Neural crest cell (in vitro differentiated cells): ENCODE results near the gene STPG4. TPM values are rescaled to one million over a fixed set of nuclear protein-coding genes. Genes with fewer than 3 reads are reported as not detected.
"Not testable (repeated sequence)": the region's sequence is repeated elsewhere in the genome, so short reads cannot be mapped to it uniquely, and the experiment has no call there.

Source experiments
- DNase-seq: peaks from one replicate; pipeline ENCODE4 v3.0.0; 2021; ENCODE audit warnings: low read depth, mixed read lengths, low spot score
- H3K27ac Mint-ChIP-seq: one replicate; pipeline ENCODE4 v1.8.0; 2021; ENCODE audit warnings: mild to moderate bottlenecking, mixed read lengths; ENCODE audit not compliant: unreplicated experiment
- H3K27me3 Mint-ChIP-seq: 2 replicates; pipeline ENCODE4 v1.8.0; 2021; ENCODE audit warnings: low read depth, mild to moderate bottlenecking, mixed read lengths
- H3K36me3 Mint-ChIP-seq: 2 replicates; pipeline ENCODE4 v1.8.0; 2021; ENCODE audit warnings: low read depth, mild to moderate bottlenecking, mixed read lengths
- H3K4me1 Mint-ChIP-seq: 2 replicates; pipeline ENCODE4 v1.8.0; 2021; ENCODE audit warnings: mixed read lengths
- H3K4me3 Mint-ChIP-seq: one replicate; pipeline ENCODE4 v1.8.0; 2021; ENCODE audit warnings: mild to moderate bottlenecking, mixed read lengths
- H3K9me3 Mint-ChIP-seq: 2 replicates; pipeline ENCODE4 v1.8.0; 2021; ENCODE audit warnings: mixed read lengths
- CTCF ChIP-seq: fragments of 200-600 bp; sonication (generic); conservative IDR thresholded peaks from 2 replicates; pipeline ENCODE4 v1.5.0; 2021; ENCODE audit warnings: antibody characterized with exemption, mild to moderate bottlenecking
- total RNA-seq: library from RNA; stranded (reverse); gene quantifications from 2 replicates; pipeline ENCODE4 v1.2.1, GENCODE V29; 2021

The STPG4 gene
- total RNA-seq, 1 donor from 2014 or later = 0.26 TPM

- peaks cover 89% of the 10 kb centered on the region for H3K4me1 Mint-ChIP-seq
- no peak for DNase-seq
- no peak for TF ChIP-seq CTCF
These were observed 19.1 kb upstream of the STPG4 start for GRCh38 chr2:47173986-47174732.

GRCh38 chr2:47172922-47173695 lies 18.0 kb upstream of the STPG4 start:
- Mint-ChIP-seq H3K9me3 (no peaks in the 10 kb centered on the region), H3K4me3 (peak overlapping the region; percentile 97), H3K27ac (peak overlapping the region; percentile 24), H3K4me1 (peaks cover 81% of the 10 kb centered on the region), H3K27me3 (peaks cover 14% of the 10 kb centered on the region), H3K36me3 (peaks cover 9% of the 10 kb centered on the region)
- TF ChIP-seq CTCF = no peak
- no peak for DNase-seq

More at GRCh38 chr2:47173986-47174732, 19.1 kb upstream of the STPG4 start:
- Mint-ChIP-seq H3K9me3 (no peaks in the 10 kb centered on the region), H3K4me3 (peak overlapping the region; percentile 97), H3K27ac (no peak overlapping the region), H3K36me3 (peaks cover 7% of the 10 kb centered on the region), H3K27me3 (peaks cover 14% of the 10 kb centered on the region)

- peak overlapping the region; percentile 97 for H3K4me3 Mint-ChIP-seq
- no peak for DNase-seq
- H3K27ac Mint-ChIP-seq = peak overlapping the region; percentile 24
- H3K27me3 Mint-ChIP-seq = peaks cover 14% of the 10 kb centered on the region
- TF ChIP-seq CTCF = no peak
- H3K4me1 Mint-ChIP-seq = peaks cover 77% of the 10 kb centered on the region
- H3K36me3 Mint-ChIP-seq = peaks cover 12% of the 10 kb centered on the region
- no peaks in the 10 kb centered on the region for H3K9me3 Mint-ChIP-seq
These were observed 17.2 kb upstream of the STPG4 start for GRCh38 chr2:47172156-47172921.

GRCh38 chr2:47169784-47170183 lies 14.7 kb upstream of the STPG4 start:
- H3K4me1 Mint-ChIP-seq = peaks cover 62% of the 10 kb centered on the region
- H3K4me3 Mint-ChIP-seq = no peak overlapping the region
- no peak overlapping the region for H3K27ac Mint-ChIP-seq

GRCh38 chr2:47168895-47169294 lies 13.8 kb upstream of the STPG4 start:
- H3K27me3 Mint-ChIP-seq, DNase-seq, H3K36me3 Mint-ChIP-seq, H3K9me3 Mint-ChIP-seq, H3K27ac Mint-ChIP-seq: not testable (repeated sequence)
- H3K4me3 Mint-ChIP-seq = peak overlapping the region; percentile 34
- H3K4me1 Mint-ChIP-seq = peaks cover 54% of the 10 kb centered on the region

More at GRCh38 chr2:47169784-47170183, 14.7 kb upstream of the STPG4 start:
- Mint-ChIP-seq H3K36me3 (peaks cover 7% of the 10 kb centered on the region), H3K9me3 (no peaks in the 10 kb centered on the region), H3K27me3 (no peaks in the 10 kb centered on the region)
- no peak for TF ChIP-seq CTCF
- DNase-seq = no peak
